Mesothelial cell of epicardium (in vitro differentiated cells): Measurements from ENCODE around the gene MAP3K9. TPM values are rescaled to one million over a fixed set of nuclear protein-coding genes. Genes with fewer than 3 reads are reported as not detected.

Experiments used
- DNase-seq, 2 experiments: peaks; one replicate each; pipeline ENCODE4 v3.0.0; 2021; ENCODE audit warnings: low spot score in 2 of 2; ENCODE audit not compliant: unreplicated experiment in 2 of 2
- H3K27ac Mint-ChIP-seq: 2 replicates; pipeline ENCODE4 v1.8.0; 2021; ENCODE audit warnings: mixed read lengths
- H3K27me3 Mint-ChIP-seq: 2 replicates; pipeline ENCODE4 v1.8.0; 2021; ENCODE audit warnings: low read depth, mixed read lengths
- H3K36me3 Mint-ChIP-seq: 2 replicates; pipeline ENCODE4 v1.8.0; 2021; ENCODE audit warnings: mixed read lengths
- H3K4me1 Mint-ChIP-seq: 2 replicates; pipeline ENCODE4 v1.8.0; 2021; ENCODE audit warnings: mixed read lengths
- H3K4me3 Mint-ChIP-seq: 2 replicates; pipeline ENCODE4 v1.8.0; 2021; ENCODE audit warnings: mild to moderate bottlenecking, moderate library complexity, mixed read lengths
- H3K9me3 Mint-ChIP-seq: 2 replicates; pipeline ENCODE4 v1.8.0; 2021; ENCODE audit warnings: mixed read lengths
- total RNA-seq: library from RNA; stranded (reverse); gene quantifications from 3 replicates; pipeline ENCODE4 v1.2.1, GENCODE V29; 2021
- TF ChIP-seq, protein P1 (sequence below): fragments of 200-600 bp; sonication (generic); IDR thresholded peaks from one replicate; pipeline ENCODE4 v1.5.0; 2021; ENCODE audit warnings: antibody characterized with exemption; ENCODE audit not compliant: unreplicated experiment

Gene MAP3K9
- total RNA-seq, 1 donor from 2014 or later, result 9.5 TPM

DNA sequence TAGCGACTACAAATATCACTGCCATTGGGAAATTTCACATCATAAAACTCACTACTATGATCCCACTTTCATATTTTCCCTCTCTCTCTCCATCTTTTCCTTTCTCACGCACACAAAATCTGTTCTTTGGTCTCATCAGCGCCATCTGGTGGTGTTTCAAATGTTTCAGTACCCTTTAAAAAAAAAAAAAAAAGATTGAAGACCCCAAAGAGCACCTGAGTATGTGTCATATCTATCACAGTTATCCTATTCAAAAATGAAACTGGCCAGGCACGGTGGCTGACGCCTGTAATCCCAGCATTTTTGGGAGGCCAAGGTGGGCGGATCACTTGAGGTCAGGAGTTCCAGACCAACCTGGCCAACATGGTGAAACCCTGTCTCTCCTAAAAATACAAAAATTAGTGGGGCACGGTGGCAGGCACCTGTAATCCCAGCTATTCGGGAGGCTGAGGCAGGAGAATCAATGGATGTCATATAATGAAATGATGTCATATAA lies 95.2 kb downstream of the MAP3K9 start:
- peaks cover 7% of the 10 kb centered on the region for H3K4me1 Mint-ChIP-seq
- H3K36me3 Mint-ChIP-seq, result no peaks in the 10 kb centered on the region
- peaks cover 1% of the 10 kb centered on the region for H3K27me3 Mint-ChIP-seq
- no peaks in the 10 kb centered on the region for H3K9me3 Mint-ChIP-seq
- TF ChIP-seq, protein P1, sequence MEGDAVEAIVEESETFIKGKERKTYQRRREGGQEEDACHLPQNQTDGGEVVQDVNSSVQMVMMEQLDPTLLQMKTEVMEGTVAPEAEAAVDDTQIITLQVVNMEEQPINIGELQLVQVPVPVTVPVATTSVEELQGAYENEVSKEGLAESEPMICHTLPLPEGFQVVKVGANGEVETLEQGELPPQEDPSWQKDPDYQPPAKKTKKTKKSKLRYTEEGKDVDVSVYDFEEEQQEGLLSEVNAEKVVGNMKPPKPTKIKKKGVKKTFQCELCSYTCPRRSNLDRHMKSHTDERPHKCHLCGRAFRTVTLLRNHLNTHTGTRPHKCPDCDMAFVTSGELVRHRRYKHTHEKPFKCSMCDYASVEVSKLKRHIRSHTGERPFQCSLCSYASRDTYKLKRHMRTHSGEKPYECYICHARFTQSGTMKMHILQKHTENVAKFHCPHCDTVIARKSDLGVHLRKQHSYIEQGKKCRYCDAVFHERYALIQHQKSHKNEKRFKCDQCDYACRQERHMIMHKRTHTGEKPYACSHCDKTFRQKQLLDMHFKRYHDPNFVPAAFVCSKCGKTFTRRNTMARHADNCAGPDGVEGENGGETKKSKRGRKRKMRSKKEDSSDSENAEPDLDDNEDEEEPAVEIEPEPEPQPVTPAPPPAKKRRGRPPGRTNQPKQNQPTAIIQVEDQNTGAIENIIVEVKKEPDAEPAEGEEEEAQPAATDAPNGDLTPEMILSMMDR, result peak; percentile 90
- H3K27ac Mint-ChIP-seq, result peak overlapping the region; percentile 58
- no peak overlapping the region for H3K4me3 Mint-ChIP-seq
- peak; percentile 27 to 62 for DNase-seq

DNA sequence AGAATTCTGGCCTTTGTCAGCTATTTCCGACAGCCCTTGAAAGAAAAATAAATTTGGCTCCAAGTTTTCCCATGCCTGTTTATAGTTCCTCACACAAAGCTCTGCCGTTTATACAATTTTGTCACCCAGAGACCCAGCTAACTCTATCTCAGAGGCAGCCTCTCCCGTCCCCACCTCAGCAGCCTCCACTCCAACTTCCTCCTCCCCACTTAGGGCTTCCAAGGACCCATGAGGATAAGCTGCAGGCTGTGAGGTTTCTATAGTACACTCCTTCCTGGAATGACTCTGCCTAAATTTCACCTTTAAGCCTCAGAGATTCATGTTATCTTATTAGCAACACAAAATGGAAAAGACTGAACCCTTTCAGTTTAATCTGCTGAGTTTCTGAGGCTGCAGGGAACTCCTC lies 95.8 kb downstream of the MAP3K9 start:
- peak overlapping the region; percentile 60 for H3K27ac Mint-ChIP-seq
- TF ChIP-seq, protein P1, result no peak
- no peak overlapping the region for H3K4me3 Mint-ChIP-seq
- H3K9me3 Mint-ChIP-seq, result no peaks in the 10 kb centered on the region
- DNase-seq, result no peak
- no peaks in the 10 kb centered on the region for H3K36me3 Mint-ChIP-seq
- peaks cover 1% of the 10 kb centered on the region for H3K27me3 Mint-ChIP-seq
- H3K4me1 Mint-ChIP-seq, result peaks cover 7% of the 10 kb centered on the region

DNA sequence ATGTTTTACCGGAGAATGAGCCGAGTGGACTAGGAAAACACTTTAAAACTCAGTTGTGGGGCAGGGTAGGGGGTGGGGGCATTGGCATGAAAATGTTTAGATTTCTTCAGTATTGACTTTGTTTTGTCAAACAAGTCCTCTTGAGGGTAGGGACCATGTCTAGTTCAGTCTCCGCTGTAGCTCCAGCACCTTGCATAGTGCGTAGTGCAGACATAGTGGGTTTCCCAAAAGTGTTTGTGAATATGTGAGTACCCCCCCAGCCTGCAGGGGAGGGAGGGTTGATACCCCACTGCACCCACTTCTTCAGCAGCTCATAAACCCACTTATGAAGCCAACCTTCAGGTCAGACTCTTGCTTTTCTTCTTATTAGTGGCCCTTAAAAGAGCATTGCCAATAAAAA lies 96.2 kb downstream of the MAP3K9 start:
- H3K9me3 Mint-ChIP-seq, result no peaks in the 10 kb centered on the region

DNA sequence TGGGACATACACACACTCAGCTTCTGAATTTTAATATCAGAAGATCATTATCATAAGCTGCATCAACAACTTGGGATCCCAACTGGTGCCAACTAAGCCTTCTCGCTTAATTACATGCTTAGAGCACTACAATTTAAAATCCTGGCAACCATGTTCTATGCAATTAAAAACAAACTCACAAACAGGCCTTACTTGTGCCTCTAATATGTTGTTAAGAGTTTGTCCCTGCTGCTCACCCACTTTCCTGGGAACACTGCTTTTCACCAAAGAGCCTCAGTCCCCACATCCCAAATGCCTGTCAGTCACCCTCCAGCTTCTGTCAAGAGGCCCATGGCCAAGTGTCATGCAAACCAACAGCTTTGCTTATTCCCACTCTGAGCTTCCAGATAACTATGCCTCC lies 97.9 kb downstream of the MAP3K9 start:
- Mint-ChIP-seq H3K4me1 (peaks cover 7% of the 10 kb centered on the region), H3K9me3 (no peaks in the 10 kb centered on the region), H3K27me3 (peaks cover 1% of the 10 kb centered on the region), H3K27ac (no peak overlapping the region), H3K36me3 (no peaks in the 10 kb centered on the region), H3K4me3 (no peak overlapping the region)
- DNase-seq, result no peak
- TF ChIP-seq, protein P1, result no peak

More for the DNA sequence above, 96.2 kb downstream of the MAP3K9 start:
- DNase-seq, result no peak
- H3K36me3 Mint-ChIP-seq, result no peaks in the 10 kb centered on the region
- H3K27ac Mint-ChIP-seq, result no peak overlapping the region
- H3K4me3 Mint-ChIP-seq, result no peak overlapping the region
- TF ChIP-seq, protein P1, result no peak
- peaks cover 1% of the 10 kb centered on the region for H3K27me3 Mint-ChIP-seq
- peaks cover 7% of the 10 kb centered on the region for H3K4me1 Mint-ChIP-seq

DNA sequence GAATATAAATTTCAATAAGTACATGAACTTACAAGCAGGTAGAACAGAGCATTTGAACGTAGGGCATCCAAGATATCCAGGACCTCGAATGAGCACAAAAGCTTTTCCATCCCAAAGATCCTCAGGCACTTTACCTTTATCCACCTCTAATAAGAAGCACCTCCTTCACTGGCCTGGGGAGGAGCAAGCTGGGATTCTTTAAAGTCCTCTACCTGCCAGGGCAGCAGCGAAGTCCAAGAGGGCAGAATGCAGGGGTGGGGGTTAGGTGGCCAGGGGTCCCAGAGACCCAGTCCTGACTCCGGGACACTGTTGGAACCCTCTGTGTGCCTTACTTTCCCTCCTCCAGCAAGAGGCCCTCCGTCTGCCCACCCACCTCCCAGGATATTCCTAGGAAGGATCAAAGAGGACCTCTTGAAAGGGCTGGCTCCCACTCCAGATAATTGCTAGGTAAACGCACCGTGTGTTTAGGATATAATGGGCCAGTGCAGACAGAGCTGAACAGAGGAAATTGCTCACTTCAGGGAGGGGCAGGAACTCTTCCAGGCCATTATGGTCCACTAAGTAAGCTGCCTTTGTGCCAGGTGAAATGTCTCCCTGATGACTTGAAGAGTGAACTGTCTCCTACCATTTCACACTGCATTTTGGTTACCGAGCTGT lies 99.5 kb downstream of the MAP3K9 start:
- H3K27me3 Mint-ChIP-seq, result no peaks in the 10 kb centered on the region
- TF ChIP-seq, protein P1, result no peak
- H3K4me3 Mint-ChIP-seq, result no peak overlapping the region
- DNase-seq, result no peak
- no peaks in the 10 kb centered on the region for H3K36me3 Mint-ChIP-seq
- no peaks in the 10 kb centered on the region for H3K9me3 Mint-ChIP-seq
- no peak overlapping the region for H3K27ac Mint-ChIP-seq
- peaks cover 7% of the 10 kb centered on the region for H3K4me1 Mint-ChIP-seq
